ENCODE measurements around the gene ARHGEF10L. TPM values are rescaled to one million over a fixed set of nuclear protein-coding genes. Genes with fewer than 3 reads are reported as not detected.

ARHGEF10L gene
- total RNA-seq, 1 experiment from 2014 or later, result 11.2 TPM

- H3K9me3 ChIP-seq (ENCODE audit: low read length), result no peaks in the 10 kb centered on the region
- TSS peak; percentile 34 for BruUV-seq (replicated peaks)
- peak overlapping the region; percentile 74 for H3K4me3 ChIP-seq (ENCODE audit: low read length)
- ATAC-seq (peak; percentile 62), DNase-seq (no peak)
- no peaks in the 10 kb centered on the region for H3F3A ChIP-seq (ENCODE audit: low read length, unreplicated experiment)
- peaks cover 34% of the 10 kb centered on the region for H3K79me2 ChIP-seq (ENCODE audit: low read length)
- peak overlapping the region; percentile 85 for H2AFZ ChIP-seq (ENCODE audit: low read length)
- peak overlapping the region; percentile 77 for H3K9ac ChIP-seq (ENCODE audit: low read length)
- no peak overlapping the region for H3K27ac ChIP-seq (ENCODE audit: low read length)
- no peaks in the 10 kb centered on the region for H3K36me3 ChIP-seq (ENCODE audit: low read depth, low read length)
- TF ChIP-seq EZH2phosphoT487 (IDR thresholded peaks at IDR 0.05; ENCODE audit: borderline replicate concordance, low read length) (no peak), EZH2 (IDR thresholded peaks at IDR 0.05; ENCODE audit: low read length, unreplicated experiment) (no peak), CTCF (conservative IDR thresholded peaks at IDR 0.05; ENCODE audit: low read depth, low read length) (no peak)
- POLR2A ChIA-PET (ENCODE audit: unreplicated experiment), result no interaction called here
- H3K27me3 ChIP-seq (ENCODE audit: low read length), result no peaks in the 10 kb centered on the region
- H3K4me1 ChIP-seq (ENCODE audit: insufficient read depth, low read length), result peaks cover 19% of the 10 kb centered on the region
- CTCF ChIA-PET, result no interaction called here
- no peaks in the 10 kb centered on the region for H4K20me1 ChIP-seq (ENCODE audit: low read length)
- peak overlapping the region; percentile 91 for H3K4me2 ChIP-seq (ENCODE audit: low read length)
- H3K9me2 ChIP-seq (replicated peaks; ENCODE audit: low read length), result no peaks in the 10 kb centered on the region
- intact Hi-C loops (cut with micrococcal nuclease), result no loop called here
Measured at GRCh38 chr1:17540255-17541001, 930 bp downstream of the ARHGEF10L start.

GRCh38 chr1:17542645-17543044, 3.1 kb downstream of the ARHGEF10L start:
- POLR2A ChIA-PET (ENCODE audit: unreplicated experiment), result no interaction called here
- H3K27me3 ChIP-seq (ENCODE audit: low read length), result no peaks in the 10 kb centered on the region

More at GRCh38 chr1:17542645-17543044, 3.1 kb downstream of the ARHGEF10L start:
- DNase-seq (no peak), ATAC-seq (no peak)
- no peaks in the 10 kb centered on the region for H3K9me2 ChIP-seq (replicated peaks; ENCODE audit: low read length)
- no peak overlapping the region for H3K4me2 ChIP-seq (ENCODE audit: low read length)
- CTCF ChIA-PET, result no interaction called here
- no peak overlapping the region for H3K27ac ChIP-seq (ENCODE audit: low read length)
- H2AFZ ChIP-seq (ENCODE audit: low read length), result no peak overlapping the region
- H3K9me3 ChIP-seq (ENCODE audit: low read length), result no peaks in the 10 kb centered on the region
- H4K20me1 ChIP-seq (ENCODE audit: low read length), result no peaks in the 10 kb centered on the region
- H3K4me3 ChIP-seq (ENCODE audit: low read length), result no peak overlapping the region
- no peaks in the 10 kb centered on the region for H3K36me3 ChIP-seq (ENCODE audit: low read depth, low read length)
- peaks cover 56% of the 10 kb centered on the region for H3K79me2 ChIP-seq (ENCODE audit: low read length)
- intact Hi-C loops (cut with micrococcal nuclease), result no loop called here
- no peak overlapping the region for H3K9ac ChIP-seq (ENCODE audit: low read length)
- TF ChIP-seq CTCF (conservative IDR thresholded peaks at IDR 0.05; ENCODE audit: low read depth, low read length) (no peak), EZH2 (IDR thresholded peaks at IDR 0.05; ENCODE audit: low read length, unreplicated experiment) (no peak), EZH2phosphoT487 (IDR thresholded peaks at IDR 0.05; ENCODE audit: borderline replicate concordance, low read length) (no peak)
- H3K4me1 ChIP-seq (ENCODE audit: insufficient read depth, low read length), result peaks cover 24% of the 10 kb centered on the region
- no peaks in the 10 kb centered on the region for H3F3A ChIP-seq (ENCODE audit: low read length, unreplicated experiment)
- no TSS peak for BruUV-seq (replicated peaks)

All from PC-3 (cell line).